Measurements from ENCODE around the gene SWT1.
"Not testable (repeated sequence)": the region's sequence is repeated elsewhere in the genome, so short reads cannot be mapped to it uniquely, and the experiment has no call there.

- TF ChIP-seq, protein P1, sequence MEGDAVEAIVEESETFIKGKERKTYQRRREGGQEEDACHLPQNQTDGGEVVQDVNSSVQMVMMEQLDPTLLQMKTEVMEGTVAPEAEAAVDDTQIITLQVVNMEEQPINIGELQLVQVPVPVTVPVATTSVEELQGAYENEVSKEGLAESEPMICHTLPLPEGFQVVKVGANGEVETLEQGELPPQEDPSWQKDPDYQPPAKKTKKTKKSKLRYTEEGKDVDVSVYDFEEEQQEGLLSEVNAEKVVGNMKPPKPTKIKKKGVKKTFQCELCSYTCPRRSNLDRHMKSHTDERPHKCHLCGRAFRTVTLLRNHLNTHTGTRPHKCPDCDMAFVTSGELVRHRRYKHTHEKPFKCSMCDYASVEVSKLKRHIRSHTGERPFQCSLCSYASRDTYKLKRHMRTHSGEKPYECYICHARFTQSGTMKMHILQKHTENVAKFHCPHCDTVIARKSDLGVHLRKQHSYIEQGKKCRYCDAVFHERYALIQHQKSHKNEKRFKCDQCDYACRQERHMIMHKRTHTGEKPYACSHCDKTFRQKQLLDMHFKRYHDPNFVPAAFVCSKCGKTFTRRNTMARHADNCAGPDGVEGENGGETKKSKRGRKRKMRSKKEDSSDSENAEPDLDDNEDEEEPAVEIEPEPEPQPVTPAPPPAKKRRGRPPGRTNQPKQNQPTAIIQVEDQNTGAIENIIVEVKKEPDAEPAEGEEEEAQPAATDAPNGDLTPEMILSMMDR (IDR thresholded peaks at IDR 0.05) = not testable (repeated sequence)
- not testable (repeated sequence) for TF ChIP-seq POLR2AphosphoS5 (IDR thresholded peaks at IDR 0.05; ENCODE audit: low read depth, low read length); TCF7L2 (IDR thresholded peaks at IDR 0.05; ENCODE audit: low read depth, low read length); SIN3A (IDR thresholded peaks at IDR 0.05; ENCODE audit: borderline replicate concordance, insufficient read depth, low read depth, low read length)
- TF ChIP-seq, protein P2, sequence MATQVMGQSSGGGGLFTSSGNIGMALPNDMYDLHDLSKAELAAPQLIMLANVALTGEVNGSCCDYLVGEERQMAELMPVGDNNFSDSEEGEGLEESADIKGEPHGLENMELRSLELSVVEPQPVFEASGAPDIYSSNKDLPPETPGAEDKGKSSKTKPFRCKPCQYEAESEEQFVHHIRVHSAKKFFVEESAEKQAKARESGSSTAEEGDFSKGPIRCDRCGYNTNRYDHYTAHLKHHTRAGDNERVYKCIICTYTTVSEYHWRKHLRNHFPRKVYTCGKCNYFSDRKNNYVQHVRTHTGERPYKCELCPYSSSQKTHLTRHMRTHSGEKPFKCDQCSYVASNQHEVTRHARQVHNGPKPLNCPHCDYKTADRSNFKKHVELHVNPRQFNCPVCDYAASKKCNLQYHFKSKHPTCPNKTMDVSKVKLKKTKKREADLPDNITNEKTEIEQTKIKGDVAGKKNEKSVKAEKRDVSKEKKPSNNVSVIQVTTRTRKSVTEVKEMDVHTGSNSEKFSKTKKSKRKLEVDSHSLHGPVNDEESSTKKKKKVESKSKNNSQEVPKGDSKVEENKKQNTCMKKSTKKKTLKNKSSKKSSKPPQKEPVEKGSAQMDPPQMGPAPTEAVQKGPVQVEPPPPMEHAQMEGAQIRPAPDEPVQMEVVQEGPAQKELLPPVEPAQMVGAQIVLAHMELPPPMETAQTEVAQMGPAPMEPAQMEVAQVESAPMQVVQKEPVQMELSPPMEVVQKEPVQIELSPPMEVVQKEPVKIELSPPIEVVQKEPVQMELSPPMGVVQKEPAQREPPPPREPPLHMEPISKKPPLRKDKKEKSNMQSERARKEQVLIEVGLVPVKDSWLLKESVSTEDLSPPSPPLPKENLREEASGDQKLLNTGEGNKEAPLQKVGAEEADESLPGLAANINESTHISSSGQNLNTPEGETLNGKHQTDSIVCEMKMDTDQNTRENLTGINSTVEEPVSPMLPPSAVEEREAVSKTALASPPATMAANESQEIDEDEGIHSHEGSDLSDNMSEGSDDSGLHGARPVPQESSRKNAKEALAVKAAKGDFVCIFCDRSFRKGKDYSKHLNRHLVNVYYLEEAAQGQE (IDR thresholded peaks at IDR 0.05; ENCODE audit: insufficient read depth in 1 of 2, low read depth in 2 of 2, low read length in 1 of 2) = not testable (repeated sequence)
Observed at GRCh38 chr1:185251928-185252327, 95.0 kb downstream of the SWT1 start.

Measured in Panc1 (cell line).